A375 (cell line): ENCODE results near the gene ANGPT4. TPM values are rescaled to one million over a fixed set of nuclear protein-coding genes. Genes with fewer than 3 reads are reported as not detected.

Experiments used
- total RNA-seq: library from RNA; depleted of rRNA; stranded (reverse); fragments of >200 nt; shearing (Covaris generic); gene quantifications from 2 replicates; pipeline ENCODE4 v1.2.3, GENCODE V29; 2014; rRNA removed

Gene ANGPT4
- 0.05 TPM in 1 of 2 replicates, not detected in the other for total RNA-seq

GRCh38 chr20:916125-916799 is at the start of gene ANGPT4:
Gene ANGPT4, minus strand, starts transcription at chr20:916334. Its CDS starts 120 bp downstream, at chr20:916214.

GRCh38 chr20:833450-834150 is 82.5 kb downstream of the ANGPT4 start, which contains the start of gene FAM110A:
Gene FAM110A, plus strand, starts transcription at chr20:833715. Its CDS starts 11,090 bp downstream, at chr20:844805.

Other genes starting within 250 kb of the ANGPT4 start
- gene SCRT2, start 240.5 kb downstream of the ANGPT4 start, total RNA-seq = not detected in 2 replicates
- gene SLC52A3, start 147.8 kb downstream of the ANGPT4 start, total RNA-seq = 0.57 TPM in 1 of 2 replicates, not detected in the other
- gene FAM110A, start 82.6 kb downstream of the ANGPT4 start, total RNA-seq = 4.3 and 4.5 TPM in 2 replicates
- gene RSPO4, start 86.0 kb upstream of the ANGPT4 start, total RNA-seq = not detected in 2 replicates
- gene PSMF1, start 202.3 kb upstream of the ANGPT4 start, total RNA-seq = 36.2 and 37.6 TPM in 2 replicates